HK-2 (cell line): ENCODE results near the gene THY1.
"Not testable (repeated sequence)": the region's sequence is repeated elsewhere in the genome, so short reads cannot be mapped to it uniquely, and the experiment has no call there.

Source experiments
- DNase-seq: peaks from one replicate; pipeline ENCODE4 v3.0.0-alpha.2; 2018; ENCODE audit not compliant: unreplicated experiment

THY1 gene

DNA sequence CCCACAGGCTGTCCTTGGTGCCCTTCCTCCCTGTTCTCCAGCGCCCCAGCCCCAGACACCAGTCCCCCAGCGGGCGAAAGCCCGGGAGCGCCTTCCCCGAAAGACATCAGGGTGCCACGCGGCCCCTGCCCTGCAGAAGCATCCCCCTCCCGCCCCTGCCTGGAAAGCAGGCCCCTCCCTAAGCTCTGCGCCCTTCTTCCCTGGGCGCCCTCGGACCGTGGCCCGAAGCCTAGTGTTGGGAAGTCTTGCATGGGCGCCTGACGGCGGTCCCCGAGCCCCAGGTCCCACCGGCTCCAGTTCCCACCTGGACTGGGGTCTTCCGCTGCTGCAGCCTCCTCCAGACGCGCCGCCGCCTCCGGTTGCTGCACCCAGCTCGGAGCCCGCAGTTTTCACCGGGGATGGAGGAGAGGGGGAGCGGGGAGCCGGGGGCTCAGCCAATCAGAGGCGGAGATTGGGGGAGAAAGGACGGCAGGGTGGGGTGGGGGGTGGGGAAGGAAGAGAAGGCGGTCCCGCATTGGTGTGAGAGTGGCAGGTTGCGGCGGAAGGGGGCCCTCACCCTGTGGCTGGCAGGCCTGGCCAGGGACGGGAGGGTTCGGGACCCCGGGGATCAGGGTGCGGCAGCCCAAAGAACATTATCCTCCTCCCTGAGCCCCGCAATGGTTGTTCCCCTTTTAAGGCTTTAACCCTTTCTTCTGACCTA, at the start of gene THY1:
TSS of gene THY1 (minus strand) at position 364 of the 700 bp plus-strand sequence. CDS start 2,267 bp downstream, outside the sequence.
- no peak for DNase-seq

DNA sequence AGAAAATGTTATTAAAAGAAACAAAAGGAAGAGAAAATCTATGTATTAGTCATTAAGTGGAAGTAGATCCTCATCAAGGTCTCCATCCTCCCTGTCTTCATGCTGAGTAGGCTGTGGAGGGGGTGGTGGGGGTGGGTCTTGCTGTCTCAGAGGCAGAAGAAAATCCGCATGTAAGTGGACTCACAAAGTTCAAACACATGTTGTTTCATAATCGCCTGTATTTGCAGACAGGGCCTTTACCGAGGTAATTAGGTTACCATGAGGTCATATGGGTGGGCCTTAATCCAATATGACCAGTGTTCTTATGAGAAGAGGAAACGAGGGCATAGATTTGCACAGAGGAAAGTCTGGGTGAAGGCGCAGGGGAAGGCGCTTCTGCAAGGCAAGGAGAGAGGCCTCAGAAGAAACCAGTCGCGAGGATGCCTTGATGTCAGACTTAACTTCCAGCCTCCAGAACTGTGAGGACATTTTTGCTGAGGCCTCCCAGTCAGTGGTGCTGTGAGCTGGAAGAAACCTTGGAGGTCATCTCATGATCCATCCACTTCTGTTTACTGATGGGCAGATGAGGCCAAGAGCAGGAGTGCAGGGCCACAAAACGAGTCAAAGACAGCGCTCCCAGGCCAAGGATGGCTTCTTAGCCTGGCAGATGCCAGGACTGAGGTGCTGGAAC, 49.3 kb upstream of the THY1 start:
- no peak for DNase-seq

DNA sequence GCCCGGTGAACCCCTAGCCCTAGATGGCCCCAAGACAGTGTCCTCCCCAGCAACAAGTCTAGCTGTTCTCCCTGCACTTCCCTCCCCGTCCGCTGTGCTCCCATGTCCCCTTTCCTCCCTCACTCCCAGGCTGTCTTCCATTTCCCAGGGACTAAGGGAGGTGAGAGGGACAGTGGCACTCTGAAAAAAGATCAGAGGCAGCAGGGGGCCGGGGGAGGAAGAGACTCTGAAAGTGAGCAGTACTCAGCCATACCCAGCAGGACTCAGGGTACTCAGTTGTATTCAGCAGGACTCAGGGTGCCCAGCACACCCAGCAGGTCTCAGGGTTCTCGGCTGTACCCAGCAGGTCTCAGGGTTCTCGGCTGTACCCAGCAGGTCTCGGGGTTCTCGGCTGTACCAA, 48.4 kb upstream of the THY1 start:
- DNase-seq: no peak

DNA sequence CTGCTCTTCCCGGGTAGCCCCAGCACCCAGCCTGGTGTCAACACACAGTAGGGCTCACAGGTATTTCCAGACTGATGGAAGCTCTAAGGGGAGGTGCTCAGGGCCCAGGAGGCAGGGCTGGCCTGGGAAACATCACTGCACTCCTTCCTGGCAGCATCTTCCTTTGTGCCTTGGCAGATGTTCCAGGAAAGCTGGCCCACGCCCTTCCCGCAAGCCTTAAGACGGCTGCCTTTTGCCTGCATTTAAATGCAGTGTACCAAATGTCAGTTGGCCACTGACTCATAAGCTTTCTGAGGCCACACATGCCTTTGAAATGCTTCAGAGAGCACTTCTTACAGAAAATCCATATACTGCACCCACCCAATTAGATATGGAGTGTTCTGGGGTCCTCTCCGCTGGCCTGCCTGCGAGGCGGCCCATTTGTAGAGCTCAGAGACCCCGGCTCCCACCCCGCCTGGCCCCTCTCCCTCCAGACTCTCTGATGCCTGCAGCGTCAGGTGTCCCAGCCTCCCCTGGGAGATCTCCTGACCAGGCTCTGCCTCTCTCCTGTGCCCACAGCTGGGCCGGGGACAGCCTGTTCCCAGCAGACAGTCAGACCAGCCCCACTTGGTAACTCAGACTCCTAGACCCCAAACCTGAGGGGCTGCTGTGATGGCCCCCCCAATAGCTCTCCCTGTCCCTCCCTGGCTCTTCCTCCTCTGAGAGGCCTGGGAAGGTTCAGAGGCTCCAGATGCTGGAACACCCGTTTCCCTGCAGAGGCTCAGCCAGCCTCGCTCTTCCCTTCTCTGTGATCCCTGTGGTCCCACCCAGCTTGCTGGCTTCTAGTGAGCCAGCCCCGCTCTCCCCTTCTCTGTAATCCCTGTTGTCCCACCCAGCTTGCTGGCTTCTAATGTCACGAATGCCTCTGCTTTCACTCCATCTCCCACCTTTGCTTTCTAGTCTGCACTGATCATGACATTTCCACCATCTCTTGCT, 47.6 kb upstream of the THY1 start:
- no peak for DNase-seq

DNA sequence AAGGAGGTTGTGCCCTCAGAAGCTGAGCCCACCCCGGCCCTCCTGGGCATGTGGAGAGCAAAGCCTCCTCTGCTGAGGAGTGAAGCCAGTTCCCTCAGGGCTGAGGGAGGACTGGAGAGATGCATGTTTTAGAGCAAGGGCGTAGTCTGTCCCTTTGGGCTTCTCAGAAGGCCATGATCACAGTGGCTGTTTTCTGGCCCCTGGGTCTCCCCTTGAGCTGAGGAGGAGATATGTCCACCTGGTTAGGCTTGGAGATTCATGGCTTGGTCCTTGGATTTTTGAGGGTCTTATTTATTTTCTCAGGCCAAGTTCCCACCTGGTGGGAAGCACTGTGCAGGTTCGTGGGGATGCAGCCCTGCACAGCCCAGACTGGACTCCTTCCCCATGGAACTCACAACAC, 46.5 kb upstream of the THY1 start:
- no peak for DNase-seq

DNA sequence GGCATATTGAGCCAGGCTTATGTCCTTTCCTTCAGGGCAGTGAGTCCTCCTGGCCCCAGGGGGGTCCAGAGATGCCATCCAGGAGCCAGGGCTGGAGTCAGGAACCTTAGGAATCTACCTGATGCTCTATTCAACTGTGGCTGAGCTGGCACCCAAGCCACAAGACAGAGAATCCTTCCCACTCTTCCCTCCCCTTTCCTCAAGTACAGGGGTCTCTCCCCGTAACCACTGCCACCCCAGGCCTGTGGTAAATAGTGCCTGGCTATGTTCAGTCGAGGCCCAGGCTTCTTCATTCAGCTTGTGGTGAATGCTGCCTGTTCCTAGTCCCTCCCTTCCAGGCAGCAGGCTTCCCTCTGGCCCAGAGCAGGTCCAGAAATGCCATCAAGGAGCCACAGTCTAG, 45.5 kb upstream of the THY1 start:
- DNase-seq: no peak

DNA sequence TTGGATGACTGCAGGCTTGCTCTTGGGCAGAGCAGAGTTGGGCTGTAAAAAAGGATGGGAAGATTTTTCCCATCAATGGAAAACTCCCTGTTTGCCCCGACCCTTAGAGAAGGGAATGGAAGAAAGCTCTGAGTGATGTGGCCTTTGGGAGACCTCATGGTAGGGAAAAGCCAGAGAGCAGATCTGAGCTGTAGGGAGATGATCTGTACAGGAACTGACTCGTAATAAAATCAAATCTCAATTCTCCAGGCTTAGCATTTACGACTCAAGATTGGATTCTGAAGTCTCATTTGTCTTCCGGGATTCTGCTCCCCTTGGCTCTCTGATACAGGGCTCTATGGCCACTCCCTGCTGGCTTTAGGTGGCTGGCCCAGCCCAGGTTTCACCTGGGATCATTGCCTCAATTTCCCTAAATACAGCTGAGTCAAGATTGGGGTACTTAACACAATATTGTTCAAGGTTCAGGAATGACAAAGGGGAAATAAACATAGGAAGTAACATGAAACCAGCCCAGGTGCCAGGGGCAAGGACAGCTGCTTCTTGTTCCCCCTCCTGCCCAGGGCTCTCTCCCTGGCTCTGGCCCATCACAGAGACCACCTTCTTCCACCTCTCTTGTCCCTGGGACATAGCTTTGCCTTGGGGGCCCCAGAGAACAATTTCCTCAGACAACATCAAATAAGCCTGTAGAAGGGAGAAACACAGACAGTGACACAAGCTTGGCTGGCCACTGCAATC, 38.4 kb upstream of the THY1 start:
- DNase-seq: no peak

DNA sequence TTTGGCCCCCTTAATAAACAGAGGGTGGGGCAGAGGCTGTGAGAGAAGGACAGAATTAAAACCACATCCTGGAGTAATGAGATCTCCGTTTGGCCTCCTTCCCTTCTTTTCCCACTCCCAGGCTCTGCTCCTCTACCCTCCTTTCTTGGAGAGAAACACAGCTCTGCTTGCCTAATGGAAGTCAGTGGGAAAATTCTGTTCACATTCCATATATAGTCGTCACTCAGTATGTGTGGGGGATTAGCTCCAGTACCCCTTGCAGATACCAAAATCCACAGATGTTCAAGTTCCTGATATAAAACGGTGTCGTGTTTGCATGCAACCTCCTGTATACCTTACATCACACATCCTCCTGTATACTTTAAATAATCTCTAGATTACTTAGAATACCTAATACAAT, 37.6 kb upstream of the THY1 start:
- DNase-seq: no peak

DNA sequence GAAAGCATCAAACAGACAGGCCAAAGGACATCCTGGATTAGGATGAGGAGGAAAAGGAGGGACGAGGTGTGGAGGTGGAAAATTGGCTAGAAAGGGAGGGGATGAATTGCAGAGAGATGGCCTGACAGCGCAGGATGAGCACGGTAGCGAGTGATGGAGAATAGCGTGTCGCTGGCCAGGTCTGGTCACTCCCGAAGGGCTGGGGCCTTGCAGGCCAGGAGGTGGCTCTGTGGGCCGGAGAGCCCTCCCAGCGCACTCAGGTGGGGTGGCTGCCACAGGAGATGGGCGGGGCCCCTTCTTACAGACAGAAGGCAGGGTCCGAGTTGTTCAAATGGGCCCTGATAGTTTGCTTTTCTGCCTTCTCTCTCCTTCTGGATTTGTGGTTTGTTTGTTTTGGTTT, 37.1 kb upstream of the THY1 start:
- no peak for DNase-seq

DNA sequence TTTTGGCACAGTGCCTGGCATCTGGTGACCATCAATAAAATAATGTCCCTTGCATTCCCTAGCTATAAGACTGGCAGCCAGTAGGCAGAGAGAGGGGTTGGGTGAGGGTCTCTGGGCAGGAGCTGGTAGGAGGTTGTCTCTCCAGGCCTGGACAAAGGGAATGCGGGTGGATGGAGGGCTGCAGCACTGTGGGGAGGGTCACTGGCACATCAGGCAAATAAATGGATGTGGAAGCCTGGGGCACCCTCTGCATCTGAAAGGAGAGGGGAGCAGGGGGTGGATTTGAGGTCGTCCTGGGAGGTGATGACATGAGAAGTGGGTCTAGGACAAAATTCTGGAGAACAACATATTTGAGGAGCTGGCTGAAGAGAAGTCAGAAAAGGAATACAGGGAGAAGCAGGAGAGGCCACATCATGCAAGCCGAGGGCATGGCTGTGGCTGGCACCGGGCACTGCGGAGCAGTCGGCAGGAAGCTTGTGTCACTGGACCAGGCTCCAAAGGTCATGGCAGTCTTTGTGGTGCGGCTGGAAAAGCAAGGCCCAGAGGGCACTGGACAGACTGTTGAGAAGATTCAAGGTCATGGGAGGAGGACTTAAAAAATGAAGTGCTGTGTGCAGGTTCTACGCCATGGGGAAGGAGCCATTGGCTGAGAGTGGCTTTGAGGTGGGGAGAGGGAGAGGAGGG, 36.5 kb upstream of the THY1 start:
- DNase-seq: no peak

DNA sequence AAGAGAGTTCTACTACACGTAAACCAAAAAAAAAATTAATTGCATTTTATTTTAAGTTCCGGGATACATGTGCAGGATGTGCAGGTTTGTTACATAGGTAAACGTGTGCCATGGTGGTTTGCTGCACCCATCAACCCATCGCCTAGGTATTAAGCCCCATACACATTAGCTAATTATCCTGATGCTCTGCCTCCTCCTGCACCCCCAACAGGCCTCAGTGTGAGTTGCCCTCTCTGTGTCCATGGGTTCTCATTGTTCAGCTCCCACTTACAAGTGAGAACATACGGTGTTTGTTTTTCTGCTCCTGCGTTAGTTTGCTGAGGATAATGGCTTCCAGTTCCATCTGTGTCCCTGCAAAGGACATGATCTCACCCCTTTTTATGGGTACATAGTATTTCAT, 32.7 kb upstream of the THY1 start:
- DNase-seq: not testable (repeated sequence)

DNA sequence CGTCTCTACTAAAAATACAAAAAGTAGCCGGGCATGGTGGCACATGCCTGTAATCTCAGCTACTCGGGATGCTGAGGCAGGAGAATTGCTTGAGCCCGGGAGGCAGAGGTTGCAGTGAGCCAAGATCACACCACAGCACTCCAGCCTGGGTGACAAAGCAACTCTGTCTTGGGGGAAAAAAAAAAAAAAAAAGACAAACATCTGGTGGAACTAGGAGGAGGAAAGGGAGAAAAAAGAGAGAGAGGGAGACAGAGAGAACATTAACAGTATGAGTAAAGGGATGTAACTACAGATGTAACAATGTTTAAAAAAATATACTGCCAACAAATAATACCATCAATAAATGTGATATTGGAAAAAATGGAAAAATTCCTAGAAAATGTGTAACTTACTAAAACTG, 32.3 kb upstream of the THY1 start:
- not testable (repeated sequence) for DNase-seq

DNA sequence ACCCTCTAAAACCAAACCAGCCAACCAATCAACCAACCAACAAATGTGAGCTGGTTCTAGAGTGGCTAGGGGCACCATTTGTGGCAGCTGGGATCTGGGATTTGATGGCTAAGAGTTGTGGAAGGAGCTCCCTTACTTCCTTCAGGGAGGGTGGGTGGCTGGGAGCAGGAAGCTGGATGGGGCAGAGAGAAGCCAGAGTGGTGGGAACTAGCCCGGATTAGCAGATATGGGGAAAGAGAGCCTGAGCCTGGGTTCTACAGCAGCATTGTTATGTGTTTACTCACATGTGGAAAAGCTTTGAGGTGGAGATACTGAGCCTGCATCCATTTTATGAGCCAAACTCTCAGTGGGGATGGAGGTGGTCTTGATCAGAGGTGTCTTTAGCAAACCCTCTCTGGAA, 30.9 kb upstream of the THY1 start:
- DNase-seq: no peak

DNA sequence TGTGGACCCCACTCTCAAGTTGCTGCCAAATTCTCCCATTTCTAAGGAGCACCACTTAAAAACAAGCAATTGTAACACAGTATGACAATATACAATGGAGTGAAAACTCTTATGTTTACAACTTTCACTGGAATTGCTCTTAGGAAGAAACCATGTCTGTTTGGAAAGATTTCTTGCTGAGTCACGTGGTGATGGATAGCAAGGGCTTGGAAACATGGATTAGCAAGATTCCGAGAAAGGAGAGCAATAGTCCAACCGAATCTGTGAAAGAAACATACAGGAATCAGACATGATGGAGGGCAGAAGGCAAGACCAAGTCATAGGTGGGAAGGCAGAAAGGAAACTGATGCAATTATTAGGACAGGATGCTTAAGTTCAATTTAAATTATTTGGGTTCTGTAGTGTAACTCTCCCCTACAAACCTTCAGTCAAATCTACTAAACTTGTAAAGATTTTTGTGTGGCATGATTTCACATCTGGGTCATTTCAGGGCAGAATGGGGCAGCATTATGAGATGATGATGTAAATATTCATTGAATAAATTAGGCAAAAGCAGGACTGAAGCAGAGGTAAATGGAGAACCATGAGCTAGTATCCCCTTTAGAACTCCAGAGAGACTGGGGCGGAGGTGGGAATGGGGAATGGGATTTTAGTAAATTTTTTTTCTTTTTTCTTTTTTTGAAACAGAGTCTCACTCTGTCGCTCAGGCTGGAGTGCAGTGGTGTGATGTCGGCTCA, 27.8 kb upstream of the THY1 start:
- DNase-seq: no peak

DNA sequence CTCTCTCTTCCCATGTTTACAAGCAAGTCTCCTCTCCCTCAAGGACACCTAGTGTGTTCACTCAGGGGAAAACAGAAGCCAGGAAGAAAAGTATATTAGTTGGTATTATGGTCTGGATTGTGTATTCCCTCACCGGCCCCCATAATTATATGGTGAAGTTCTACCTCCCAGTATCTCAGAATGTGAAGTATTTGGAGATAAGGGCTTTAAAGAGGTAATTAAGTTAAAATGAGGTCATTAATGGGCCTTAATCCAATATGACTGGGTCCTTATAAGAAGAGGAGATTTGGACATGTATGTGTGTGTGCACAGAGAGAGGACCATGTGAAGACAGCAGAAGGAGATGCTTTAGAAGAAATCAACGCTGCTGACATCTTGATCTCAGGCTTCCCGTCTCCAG, 26.5 kb upstream of the THY1 start:
- DNase-seq: no peak

DNA sequence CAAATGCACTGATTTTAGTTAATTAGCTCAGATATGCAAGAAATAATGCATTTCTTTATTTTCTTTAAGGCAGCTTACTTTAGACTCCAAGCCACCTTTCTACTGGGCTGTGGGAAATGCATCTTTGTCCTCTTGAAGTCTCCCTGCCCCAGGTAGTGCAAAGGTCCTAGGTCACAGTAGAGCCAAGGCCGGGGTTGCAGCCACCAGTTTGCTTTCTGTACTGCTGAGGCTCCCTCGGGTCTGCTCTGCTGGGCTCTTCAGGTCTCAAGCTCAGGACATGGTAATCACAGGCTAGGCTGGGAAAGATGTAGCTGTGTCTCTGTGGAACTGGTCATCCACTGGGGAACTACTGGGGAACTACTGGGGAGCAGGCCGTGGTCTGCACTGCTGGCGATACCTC, 25.4 kb upstream of the THY1 start:
- no peak for DNase-seq

DNA sequence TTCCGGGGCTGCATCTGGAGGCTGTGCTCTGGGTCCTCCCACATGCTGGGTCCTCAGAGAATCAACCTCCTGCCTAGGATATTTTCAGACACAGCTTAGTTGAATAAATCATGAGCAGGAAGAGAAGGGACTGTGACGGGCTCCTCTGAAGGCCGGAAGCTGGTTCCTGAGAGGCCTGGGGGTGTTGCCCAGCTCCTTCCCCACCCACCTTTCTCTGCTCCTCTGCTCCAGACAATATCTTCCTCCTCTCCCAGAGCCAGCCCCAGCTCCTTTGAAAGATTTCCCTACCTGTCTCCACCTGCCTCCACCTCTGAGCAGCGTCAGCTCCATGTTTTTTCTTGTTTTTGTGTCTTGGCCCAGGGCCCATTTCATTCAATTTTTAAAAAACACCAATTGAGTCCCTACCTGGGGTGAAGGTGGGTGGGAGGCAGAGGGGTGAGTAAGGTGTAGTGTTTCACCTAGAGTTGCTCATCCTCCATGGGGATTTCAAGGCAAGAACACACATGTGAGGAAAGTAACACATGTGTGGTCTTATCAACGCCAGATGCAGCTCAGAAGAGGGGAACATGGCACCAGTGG, 24.8 kb upstream of the THY1 start:
- no peak for DNase-seq

DNA sequence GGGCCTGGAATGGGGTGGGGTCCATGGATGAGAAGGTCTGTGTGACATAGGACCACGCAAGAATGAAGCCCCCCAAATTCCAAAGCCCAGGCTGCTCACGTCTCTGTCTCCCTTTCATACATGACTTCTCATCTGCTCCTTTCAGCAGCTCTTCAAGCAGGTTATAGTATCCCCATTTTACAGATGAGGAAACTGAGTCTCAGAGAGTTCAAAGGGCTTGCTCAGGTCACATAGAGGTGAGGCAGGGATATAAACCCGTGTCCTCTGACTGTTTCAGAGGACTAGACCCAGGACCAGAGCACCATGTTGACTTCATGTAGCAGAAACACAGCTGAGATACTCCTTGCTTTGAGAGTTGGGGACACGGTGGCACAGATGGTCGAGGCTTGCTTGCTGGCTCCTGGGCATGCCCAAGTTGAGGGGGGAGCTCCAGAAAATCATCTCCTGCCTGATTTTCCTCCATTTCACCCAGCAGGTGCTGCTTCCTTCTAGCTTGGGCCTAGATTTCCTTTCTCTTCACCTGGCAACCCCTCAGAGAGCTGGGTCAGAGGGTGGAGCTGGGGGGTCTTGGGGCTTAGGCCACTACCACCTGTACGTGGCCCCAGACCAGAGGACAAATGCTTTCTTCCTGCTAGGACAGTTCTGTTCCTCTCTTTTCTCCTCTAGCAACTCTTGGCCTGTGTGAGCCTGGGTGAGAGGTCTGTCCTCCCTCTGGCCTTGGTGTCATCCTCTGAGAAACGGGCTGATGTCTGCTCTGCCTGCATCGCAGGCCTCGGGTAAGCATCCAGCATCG, 24.1 kb upstream of the THY1 start:
- DNase-seq: no peak

DNA sequence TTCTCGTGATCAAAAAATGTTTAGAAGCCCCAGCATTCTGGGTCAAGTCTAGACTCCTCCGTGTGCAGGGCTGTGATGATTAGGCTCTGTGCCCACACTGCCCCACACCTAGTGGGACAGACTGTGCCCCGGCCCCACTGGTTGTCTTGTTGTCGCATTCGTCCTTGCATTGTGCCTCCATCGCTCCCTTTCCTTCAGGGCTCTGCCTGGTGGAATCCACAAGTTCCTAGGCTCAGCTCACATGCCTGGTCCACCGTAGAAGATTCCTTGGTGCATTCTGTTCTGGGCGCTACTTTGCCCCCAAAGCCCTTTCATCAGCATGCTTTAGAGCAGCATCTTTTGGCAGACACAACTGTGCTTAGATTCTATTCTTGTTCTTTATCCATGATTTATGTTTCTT, 23.5 kb upstream of the THY1 start:
- no peak for DNase-seq
